ENCODE measurements around the gene NDUFB4.
"Not testable (repeated sequence)": the region's sequence is repeated elsewhere in the genome, so short reads cannot be mapped to it uniquely, and the experiment has no call there.

NDUFB4 gene

DNA sequence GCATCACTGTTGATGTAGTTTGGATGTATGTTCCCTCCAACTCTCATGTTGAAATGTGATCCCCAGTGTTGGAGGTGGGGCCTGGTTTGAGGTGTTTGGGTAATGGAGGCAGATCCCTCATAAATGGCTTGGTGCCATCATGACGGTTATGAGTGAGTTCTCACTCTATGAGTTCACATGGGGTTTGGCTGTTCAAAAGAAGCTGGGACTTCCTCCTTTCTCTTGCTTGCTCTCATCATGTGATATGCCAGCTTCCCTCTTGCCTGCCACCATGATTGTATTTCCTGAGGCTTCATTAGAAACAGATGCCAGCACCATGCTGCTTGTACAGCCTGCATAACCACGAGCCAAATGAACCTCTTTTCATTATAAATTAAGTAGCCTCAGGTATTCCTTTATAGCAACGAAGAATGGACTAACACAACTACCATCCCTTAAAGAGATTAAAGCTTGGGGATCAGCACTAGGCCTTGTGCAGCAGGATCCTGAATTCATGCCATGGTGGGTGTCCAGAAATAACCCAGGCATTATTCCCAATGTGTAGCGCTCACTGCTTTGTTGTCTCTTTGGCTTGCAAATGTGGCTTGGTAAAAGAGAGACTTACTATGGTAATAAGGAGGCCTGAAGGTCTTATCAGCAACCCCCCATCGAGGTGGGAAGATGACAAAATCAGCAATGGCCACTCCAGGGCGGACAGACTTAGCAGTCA lies 41.9 kb downstream of the NDUFB4 start:
- no peak for DNase-seq (ENCODE audit: low read depth in 2 of 2)

DNA sequence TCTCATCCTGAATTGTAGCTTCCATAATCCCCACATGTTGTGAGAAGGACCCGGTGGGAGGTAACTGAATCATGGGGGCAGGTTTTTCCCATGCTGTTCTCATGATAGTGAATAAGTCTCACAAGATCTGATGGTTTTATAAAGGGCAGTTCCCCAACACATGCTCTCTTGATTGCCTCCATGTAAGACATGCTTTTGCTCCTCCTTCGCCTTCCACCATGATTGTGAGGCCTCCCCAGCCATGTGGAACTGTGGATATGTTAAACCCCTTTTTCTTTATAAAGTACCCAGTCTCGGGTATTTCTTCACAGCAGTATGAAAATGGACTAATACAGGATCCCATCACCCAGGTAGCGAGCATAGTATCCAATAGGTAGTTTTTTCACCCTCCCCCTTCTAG lies 42.7 kb downstream of the NDUFB4 start:
- not testable (repeated sequence) for DNase-seq (ENCODE audit: low read depth in 2 of 2)

DNA sequence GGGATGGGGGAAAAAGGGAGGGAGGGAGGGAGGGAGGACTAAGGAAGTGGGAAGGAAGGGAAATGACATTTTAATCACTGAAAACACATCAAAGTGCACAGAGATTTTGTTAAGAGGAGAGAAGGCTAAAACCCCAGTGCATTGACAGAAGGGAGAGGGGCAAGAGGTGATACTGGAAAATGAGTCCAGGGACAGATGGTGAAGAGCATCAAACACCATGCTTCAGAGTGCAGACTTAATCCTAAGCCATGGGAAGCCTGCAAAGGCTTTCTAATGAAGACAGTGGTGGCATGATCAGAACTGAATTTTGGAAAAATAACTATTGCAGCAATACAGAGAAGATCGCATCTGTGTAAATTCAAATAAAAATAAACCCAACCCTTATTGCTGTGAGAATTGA lies 44.1 kb downstream of the NDUFB4 start:
- DNase-seq (ENCODE audit: low read depth in 2 of 2) = no peak

DNA sequence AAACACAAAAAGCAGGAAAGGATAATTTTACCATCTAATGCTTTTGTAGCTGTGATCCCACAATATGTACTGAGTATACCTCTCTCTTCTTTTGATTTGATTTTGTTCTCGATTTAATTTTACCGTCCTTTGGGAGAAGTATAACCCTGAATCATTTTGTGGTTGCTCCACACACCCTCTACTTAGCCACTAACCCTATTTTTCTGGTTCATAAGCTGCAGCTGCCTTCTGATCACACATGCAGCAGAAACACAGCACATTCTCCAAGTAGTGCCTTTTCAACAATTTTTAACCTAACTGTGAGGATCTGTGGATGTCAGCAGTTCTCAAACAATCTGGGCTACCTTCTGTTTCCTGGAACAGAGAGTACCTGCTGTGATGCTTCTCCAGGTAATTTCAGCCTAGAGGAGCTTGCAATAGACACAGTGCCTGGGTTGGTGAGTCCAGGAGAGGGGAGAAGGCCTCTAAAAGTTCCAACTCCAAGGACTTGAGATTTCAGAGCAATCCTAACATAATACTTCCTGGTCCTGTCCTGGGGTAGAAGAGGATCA lies 45.6 kb downstream of the NDUFB4 start:
- no peak for DNase-seq (ENCODE audit: low read depth in 2 of 2)

DNA sequence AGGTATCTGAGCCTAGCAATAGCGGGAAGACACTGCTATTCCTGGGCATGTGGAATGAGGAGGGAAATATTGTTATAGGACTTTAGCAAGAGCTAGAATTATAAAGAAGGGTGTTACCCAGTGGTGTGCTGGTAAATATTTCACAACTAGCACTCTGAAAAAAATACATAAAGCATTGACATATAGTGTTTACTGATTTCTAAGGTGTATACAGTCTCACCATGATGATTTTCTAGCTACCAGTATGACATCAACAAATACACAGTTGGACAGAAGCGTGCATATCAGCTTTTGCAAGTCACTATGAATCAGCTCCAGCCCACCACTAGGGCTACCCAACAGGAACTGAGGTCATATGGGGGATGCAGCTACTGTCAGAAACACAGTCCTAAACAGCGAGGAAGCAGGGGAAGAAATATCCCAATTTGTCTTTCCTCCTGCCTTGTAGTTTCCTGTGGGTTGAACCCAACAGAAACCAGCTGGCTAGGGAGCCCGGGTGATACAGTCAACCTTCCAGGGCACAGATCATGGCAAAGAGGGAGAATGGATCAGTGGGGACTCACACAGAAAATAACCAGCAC lies 46.3 kb downstream of the NDUFB4 start:
- DNase-seq (ENCODE audit: low read depth in 2 of 2) = no peak

DNA sequence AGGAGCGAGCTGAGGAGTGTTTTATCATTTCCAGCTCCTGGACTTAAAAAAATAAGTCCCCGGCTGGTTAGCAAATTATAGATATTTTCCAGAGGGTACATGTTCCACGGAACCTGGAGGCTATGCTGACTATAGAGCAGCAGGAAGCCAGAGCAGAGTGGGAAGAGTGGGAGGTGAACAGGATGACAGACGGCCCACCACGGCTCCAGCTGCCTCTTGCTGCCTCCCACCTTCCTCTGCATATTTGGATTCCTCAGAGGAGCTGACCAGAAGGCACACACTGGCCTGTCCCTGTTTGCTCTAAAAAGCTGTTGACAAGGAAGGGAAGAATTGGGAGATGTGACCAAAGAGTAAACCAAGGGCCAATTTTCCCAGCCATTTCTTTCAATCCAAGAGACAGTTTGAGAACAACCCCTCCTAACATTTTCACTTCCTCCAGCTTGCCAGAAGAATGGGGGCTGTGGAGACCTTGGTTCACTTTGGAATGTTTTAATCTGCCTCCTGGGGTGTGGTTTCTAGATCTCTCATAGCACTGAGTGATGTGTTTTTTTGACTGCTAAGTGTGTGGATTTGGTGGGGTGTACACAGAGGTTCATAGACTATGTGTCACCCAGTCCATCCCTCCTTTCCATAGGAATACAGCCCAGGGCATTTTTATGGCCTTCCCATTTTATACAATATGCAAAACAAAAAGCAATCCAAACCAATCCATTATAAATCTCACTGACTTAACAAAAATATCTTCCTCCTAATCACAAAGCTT lies 49.1 kb downstream of the NDUFB4 start:
- DNase-seq (ENCODE audit: low read depth in 2 of 2) = no peak

DNA sequence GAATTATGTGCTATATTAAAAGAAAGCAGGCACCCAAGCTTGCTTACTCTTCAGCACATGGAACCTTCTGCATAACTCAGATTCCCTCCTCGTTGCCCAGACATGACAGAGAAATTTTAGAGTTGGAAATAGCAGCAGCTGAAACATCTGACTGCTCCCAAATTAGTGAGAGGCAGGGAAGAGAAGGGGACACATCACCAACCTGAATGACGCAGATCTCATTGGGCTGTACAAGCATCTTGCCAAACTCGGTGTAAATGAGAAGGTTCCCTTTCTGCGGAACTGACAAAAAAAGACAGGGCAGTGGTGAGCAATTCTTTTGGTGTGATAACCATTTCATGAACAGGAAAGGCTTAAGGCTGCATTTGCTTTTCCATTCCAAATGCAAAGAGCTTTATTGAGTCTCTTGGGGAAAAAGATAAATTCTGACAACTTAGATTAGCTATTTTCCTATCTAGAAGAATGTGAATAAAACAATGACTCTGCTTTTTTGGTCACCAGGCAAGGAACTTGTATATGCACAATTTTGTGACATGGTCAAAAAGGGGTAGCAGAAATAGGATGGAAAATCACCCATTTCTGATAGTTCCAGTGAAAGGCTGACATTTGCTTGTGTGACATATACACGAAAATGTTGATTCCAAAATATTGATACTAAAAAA lies 50.8 kb downstream of the NDUFB4 start:
- no peak for DNase-seq (ENCODE audit: low read depth in 2 of 2)

DNA sequence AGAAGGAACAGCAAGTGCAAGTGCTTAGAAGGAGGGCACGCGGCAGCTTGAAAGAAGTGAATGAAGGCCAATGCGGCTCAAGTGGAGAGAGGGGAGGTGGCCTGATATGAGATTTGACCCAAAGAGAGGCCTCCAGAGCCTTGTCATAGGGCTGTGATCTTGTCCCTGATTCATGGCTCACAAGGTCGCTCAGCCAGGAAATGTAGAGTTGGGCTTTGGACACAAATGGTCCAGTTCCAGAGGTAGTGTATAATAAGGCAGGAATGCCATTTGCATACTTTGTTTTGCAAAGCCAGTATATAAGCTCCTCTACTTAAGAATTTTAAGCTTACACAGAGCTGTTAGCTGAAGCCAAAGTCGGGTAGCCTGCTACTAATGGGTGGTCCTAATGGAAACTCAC lies 52.2 kb downstream of the NDUFB4 start:
- DNase-seq (ENCODE audit: low read depth in 2 of 2) = no peak

DNA sequence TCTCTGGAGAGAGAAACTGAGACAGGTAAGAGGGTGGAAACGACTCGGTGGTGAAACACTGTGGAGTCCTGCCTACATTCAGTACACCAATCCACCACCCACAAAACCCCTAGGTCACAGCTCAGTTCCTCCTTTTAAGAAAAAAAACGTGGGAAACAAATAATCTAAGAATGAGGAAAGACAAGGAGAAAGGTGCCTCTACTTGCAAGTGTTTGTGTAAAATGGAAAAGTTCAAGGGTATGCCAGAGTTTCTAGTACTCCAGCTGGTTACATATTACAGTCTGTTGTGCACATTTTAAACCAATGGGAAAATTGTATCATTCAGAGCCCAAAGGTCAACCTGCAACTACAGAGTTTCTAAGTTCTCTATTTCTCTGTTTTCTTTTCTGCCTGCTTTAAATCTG lies 53.7 kb downstream of the NDUFB4 start:
- DNase-seq (ENCODE audit: low read depth in 2 of 2) = no peak

DNA sequence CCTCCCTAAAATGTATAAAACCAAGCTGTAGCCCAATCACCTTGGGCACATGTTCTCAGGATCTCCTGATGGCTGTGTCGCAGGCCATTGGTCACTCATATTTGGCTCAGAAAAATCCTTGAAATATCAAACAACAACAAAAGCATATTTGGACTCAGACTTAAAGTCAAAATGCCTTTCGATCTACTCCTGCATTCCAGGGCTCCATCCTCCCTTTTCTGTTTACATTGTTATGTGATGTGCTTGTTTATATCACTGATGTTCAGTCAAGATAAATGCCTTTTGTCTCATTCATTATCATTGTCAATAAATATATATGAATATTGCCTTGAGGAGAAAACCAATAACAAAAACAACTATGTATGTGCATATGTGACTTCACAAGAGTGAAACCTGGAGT lies 54.2 kb downstream of the NDUFB4 start:
- no peak for DNase-seq (ENCODE audit: low read depth in 2 of 2)
